ENCODE measurements around the gene TMEM232.

TMEM232 gene

DNA sequence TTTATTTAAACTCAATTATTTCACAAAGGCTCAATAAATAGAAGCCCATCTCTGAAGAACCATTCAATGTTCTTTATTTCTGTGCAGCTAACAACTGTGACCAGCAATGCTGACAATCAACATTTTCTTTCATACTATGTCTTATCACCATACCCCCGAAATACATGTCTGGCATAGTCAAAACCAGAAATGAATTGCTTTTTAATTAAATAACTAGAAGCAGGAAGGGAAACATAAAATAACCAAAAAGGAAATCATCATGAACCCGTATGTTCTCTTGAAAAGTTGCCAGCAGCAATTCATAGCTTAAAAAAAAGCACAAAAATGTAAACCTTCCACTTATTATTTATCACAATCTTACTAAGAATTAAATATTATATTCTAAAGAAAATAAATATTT, 212.4 kb downstream of the TMEM232 start:
- no peak for DNase-seq (ENCODE audit: low spot score)

DNA sequence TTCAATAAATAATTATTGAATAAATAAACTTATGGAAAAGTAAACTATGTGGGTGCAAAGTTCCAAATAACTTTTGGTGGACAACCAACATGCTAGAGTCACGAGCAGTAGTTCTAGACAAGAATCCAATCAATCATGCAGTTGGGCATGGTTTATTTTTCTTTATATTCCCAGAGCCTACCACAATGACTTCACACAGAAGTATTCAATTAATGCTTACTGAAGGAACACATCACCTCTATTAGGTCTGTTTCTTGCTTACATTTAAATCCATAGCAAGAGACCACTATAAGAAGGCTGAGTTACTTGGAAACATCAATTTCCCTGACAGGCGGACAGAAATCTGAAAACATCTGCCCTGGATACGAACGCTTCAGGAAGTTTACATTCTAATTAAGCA, 214.2 kb downstream of the TMEM232 start:
- DNase-seq (ENCODE audit: low spot score): no peak

DNA sequence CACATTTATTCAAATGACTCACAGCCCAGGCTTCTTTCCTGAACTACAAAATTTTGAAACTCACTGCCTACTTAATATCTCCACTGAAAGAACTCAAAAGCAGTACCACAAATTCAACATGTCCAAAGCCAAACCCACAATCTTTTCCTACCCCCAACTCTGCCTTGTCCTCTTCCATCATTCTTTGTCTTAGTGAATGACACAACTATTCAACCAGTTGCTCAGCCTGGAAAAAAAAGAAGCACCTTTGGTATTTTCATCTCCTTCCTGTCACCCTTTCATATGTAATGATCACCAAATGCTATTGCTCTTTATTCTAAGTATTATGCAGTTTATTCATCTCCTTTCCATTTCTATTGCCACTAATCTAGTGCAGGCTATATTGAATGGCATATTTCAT, 216.3 kb downstream of the TMEM232 start:
- DNase-seq (ENCODE audit: low spot score): no peak

DNA sequence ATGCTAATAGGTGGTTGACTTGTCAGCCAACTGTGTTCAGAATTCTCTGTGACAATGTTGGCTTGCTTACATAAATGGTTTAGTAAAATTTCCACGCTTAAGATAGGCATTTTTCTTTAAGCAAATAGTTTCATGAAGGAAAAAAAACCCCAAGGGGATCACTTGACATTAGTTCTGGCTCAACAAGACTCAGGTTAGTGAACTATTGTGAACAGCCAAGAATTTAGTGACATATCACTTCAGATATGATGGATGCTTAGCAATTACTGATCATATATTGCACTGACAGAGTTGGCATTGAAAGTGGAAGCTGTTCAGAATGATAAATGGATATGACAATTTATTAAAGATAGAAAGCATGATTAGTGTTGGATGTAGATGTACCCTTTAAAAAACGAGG, 218.5 kb downstream of the TMEM232 start:
- DNase-seq (ENCODE audit: low spot score): no peak

DNA sequence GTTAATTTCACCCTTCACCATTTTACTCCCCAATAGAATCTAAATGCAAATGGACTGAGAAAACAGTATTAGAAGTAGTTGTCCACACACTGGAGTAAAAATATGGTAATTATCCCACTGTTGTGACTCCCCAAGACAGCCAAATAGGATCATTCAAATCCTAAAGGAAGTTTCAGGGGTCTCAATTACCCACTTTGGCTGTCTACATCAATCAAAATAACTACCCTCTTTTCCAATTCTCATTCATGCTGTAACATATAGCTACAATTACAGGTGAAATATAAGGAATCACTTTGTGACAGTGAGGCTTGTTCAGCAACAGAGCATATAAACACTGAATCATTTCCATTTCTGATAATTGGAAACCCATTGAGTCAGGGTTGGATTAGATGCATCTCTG, 220.1 kb downstream of the TMEM232 start:
- DNase-seq (ENCODE audit: low spot score): no peak

DNA sequence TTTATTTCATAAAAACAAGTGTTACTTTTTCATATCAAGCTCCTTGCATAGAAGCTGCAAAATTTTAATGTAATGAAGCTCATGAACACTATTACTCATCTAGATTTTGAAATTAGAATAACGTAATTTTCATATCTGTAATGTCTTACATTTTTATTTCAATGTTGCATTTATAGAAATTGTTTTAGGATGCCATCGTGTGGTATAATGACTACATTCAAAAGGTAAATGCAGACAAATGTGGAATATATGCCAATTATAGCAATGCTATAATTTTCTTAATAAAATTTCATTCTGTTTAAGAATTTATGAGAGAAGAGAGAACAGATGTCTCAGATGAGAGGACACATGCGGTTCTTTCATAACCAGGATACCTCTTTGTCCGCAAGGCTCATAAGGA, 230.2 kb downstream of the TMEM232 start:
- no peak for DNase-seq (ENCODE audit: low spot score)

DNA sequence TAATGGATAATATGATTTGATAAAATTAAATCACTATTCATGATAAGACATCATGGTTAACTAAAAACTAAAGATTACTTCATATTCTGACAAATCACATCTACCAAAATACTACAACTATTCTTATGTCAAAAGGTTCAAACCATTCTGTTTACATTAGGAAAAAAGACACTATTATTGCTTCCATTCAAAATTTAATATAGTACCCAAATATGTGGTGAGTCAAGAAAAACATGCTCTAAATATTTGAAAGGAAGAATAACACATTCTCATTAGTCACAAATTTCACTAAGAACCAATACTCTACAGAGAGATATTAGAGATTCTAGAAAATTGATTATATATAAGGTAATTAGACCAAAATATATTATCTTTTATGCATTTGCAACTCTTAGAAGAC, 234.0 kb downstream of the TMEM232 start:
- no peak for DNase-seq (ENCODE audit: low spot score)

DNA sequence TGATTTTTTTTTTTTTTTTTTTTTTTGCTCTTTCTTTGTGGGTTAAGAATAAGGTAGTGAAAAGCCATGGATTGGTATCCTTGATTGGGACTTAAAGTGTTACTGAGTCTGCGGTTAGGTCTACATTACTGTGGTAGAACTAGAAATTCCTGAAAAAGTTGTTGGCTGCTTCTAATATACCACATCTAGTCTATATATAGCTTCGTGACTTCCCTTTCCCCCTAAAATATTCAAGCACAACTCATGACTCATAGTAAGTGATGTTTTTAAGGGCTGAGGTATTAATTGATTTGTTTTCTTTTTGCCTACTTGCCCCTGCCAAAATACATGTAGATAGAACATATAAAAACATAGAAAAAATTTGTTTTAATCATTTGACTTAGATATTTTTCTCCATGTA, 247.6 kb downstream of the TMEM232 start:
- DNase-seq (ENCODE audit: low spot score): no peak

DNA sequence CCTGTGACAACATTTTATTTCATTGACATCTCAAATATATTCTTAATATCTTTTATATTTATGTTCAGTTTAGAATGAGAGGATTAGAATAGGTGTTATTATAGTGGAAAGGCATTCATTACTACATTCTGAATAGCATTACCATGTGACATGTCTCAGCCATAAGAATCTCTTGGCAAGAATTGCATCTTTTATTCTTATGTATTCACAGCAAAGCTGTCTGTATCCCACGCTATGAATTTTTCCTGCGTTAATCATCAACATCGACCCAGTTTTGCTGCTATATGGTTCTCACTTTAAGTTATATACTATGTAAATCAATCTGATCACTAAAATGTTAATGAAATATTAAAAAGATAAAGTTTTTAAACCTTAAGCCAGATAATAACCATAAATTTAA, 248.6 kb downstream of the TMEM232 start:
- DNase-seq (ENCODE audit: low spot score): no peak

DNA sequence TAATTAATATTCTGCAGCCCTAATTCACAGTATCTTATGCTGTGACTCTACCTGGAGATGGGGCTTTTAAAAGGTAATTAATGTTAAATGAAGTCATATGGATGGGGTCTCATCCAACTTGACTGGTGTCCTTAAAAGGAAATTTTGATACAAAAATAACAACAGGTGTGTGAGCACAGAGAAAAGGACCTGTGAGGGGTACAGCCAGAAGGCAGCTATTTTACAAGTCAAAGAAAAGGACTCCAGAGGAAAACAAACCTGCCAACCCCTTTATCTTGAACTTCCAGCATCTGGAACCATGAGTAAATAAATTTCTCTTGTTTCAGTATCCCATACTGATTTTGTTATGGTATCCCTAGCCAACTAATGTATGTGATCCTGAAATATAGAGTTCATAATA, 250.3 kb downstream of the TMEM232 start:
- no peak for DNase-seq (ENCODE audit: low spot score)

DNA sequence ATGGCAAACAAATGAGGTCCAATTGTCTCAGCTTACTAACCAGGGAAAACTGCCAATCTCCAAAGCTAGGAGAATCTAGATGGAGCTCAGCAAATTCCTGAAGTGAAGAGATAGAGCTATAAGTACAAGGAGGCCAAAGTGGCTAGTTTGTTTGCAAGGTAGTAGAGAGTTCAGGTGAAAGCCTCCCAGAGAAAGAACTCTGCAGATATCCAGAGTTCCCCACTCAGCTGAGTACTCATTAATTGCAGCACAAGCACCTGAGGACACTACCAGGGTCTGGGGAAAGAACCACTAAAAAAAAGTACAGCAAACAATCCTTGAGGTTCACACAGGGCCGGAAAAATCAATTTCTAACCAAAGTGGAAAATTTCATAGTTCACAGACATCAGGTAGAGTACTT, 250.9 kb downstream of the TMEM232 start:
- no peak for DNase-seq (ENCODE audit: low spot score)

DNA sequence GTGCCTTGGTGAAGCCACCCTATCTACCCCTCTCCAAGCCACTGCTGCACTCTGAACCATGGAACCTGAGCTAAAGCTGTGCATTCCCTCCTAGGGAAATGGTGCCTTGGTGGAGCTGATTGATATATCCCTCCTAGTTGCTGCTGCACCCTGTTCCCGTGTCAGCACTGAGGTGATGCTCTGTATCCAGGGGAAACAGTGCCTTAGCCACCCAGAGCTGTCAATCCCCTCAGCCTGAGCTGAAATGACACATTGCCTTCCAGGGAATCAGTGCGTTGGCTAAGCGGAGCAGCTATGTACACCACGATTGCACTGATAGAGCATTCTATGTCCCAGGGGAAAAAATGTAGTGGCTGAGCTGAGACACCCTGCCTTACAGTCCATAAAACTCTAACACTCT, 257.0 kb downstream of the TMEM232 start:
- no peak for DNase-seq (ENCODE audit: low spot score)

DNA sequence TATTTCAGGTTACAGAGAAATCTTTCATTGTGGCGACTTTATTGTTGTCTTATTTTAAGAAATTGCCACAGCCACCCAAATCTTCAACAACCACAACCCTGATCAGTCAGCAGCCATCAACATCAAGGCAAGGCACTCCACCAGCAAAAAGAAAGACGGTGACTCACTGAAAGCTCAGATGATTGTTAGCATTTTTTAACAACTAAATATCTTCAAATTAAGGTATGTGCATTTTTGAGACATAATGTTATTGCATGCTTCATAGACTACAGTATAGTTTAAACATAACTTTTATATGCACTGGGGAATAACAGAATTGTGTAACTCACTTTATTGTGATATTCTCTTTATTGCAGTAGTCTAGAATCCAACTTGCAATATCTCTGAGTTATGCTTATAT, 263.4 kb downstream of the TMEM232 start:
- no peak for DNase-seq (ENCODE audit: low spot score)

DNA sequence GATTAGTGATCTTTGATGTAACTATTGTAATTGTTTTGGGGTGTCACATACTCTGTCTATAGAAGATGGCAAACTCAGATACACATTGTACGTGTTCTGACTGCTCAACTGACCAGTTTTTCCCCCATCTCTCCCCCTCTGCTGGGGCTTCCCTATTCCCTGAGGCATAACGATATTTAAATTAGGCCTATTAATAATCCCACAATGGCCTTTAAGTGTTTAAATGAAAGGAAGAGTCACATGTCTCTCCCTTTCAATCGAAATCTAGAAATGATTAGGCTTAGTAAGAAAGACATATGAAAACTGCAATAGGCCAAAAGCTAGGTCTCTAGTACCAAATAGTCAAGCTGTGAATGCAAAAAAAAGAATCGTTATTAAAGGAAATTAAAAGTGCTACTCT, 265.6 kb downstream of the TMEM232 start:
- no peak for DNase-seq (ENCODE audit: low spot score)

DNA sequence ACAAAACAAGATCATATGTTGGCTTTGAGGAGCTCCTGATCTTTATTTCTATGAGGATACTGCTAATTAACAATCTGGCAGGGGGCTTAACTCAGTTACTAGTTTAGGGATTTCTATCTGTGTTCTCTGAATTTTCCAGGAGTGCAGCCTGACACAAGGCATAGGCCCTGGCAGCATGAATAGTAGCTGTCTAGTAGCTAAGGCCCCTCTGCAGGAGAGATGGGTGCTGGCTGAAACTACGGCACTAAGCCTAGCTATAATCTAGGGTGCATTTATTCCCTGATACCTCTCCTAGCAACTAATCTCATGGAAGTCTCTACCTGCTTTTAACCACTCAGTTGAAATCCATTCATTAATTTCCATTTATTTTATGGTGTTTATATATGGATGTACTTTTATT, 268.2 kb downstream of the TMEM232 start:
- no peak for DNase-seq (ENCODE audit: low spot score)

DNA sequence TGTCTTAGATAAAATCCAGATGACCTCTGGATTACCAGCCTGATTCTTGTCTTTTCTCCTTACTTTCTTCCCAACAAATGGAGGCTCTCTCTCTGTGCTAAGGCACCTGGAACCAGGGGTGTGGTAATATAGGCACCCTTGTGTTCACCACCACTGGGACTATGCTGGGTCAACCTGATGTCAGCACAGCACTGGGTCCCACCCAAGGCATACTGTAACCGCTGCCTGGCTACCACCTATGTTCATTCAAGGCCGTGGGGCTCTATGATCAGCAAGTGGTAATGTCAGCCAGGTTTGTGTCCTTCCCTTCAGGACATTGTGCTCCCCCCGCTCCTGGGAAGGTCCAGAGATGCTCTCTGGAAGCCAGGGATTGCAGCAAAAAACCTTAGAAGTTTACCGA, 283.6 kb downstream of the TMEM232 start:
- no peak for DNase-seq (ENCODE audit: low spot score)

DNA sequence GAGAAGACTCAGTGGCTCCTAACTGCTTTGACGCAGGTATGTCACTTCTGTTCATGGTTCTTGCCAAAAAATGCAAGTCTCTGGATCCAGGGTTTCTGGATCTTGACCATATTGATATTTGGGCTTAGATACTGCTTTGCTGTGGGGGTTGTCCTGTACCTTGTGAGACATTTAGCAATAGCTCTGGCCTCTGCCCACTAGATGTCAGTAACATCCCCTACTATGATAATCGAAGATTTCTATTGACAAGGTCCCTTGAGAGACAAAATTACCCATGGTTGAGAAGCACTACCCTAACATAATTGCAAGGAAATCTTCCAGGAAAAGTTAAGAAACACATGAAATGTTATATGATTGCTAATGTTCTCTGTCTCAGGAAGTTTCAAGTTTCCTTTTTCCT, 285.4 kb downstream of the TMEM232 start:
- no peak for DNase-seq (ENCODE audit: low spot score)

DNA sequence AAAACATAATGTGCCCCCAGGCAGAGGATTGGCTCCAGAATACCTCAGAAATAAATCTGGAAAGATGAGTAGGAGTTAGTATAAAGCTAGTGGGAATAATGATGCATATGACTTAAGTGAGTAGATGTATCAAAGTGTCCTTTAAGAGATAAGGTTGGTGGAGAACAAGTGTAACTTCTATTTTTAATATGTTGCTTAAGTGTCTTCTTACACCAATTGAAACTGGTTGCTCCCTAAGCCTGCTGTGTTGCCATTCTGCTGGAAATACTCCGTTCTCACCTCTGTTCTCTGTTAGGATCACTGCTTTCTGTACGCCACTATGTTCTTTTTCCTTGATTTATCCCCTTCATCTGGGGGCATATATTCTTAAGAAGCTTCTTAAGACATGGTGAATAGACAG, 286.4 kb downstream of the TMEM232 start:
- DNase-seq (ENCODE audit: low spot score): no peak

DNA sequence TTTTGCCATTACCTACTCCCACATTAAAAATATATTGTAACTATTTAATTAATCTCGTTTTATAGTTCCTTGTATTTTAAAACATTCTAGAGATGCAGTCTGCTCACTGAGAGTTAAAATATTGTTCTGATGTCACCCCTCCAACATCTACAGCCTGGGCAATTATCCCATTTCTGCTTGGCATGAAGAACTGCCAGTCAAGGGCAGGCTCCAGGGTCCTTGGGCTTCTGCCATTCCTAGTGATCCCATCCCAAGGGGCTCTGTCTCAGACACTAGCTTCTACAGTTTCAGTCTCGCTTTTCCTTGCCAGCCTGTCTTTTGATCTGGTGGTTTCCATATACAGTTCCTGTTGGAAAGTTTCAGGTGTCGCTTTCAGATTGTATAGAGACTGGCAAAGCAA, 287.2 kb downstream of the TMEM232 start:
- no peak for DNase-seq (ENCODE audit: low spot score)

DNA sequence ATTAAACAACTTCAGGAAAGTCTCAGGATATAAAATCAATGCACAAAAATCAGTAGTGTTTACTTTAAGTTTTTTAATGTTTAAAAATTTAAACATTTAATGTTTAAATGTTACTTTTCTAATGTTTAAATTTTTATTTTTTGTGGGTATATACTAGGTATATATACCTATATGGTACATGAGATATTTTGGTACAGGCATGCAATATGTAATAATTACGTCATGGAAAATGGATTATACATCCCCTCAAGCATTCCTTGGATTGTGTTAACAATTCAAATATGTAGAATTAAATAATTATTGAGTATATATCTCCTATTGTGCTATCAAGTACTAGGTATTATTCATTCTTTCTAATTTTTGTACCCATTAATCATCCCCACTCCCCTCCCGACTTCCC, 291.3 kb downstream of the TMEM232 start:
- DNase-seq (ENCODE audit: low spot score): no peak

DNA sequence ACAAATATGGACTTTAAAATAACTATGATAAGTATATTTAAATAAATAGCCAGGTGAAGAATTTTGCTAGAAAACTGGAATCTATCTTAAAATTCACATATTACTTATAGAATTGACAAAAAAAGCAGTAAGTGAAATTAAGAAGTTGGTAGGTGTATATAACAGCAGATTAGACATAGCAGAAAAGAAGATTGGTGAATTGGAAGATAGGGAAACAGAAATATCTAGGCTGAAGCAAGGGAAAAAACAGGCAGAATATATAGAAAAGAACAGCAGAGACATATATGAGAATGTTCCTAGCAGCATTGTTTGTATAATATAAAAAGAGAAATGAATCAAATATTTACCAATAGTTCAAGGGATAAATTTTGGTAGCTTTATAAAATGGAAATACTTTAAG, 294.9 kb downstream of the TMEM232 start:
- DNase-seq (ENCODE audit: low spot score): no peak

DNA sequence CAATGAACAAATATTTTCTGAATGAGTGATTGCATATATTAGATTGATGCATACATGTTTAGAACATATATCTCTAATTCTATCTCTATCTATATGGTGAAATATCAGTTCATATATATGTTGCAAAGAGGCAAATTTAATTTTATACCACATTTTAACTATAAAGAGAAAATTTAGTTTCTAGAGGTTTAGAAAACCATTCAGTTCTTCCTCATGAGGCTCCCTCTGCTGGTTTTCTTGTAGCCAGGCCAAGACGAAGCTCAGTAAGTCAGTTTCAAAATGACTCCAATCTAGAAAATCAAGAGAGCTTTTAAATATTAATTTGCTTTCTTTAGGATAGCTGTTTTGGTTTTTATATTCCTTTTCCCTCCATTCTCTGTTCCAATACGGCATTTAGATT, 312.1 kb downstream of the TMEM232 start:
- no peak for DNase-seq (ENCODE audit: low spot score)

DNA sequence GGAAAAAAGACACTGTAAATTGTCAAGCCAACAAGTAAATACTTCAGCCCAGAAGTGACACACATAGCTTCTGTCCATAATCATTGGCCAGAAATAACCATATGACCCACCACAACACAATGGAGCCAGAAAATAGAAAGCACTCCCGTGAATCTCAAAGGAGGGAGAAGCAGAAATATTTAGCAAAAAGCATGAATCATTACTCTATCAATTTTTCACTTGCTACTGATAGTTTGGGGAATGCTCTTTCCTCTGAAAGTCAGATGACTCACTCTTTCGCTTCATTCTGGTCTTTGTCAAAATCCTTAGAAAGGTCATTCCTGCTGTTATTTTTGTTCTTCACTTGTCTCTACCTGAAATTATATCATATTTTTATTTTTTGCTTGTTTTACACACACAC, 312.6 kb downstream of the TMEM232 start:
- no peak for DNase-seq (ENCODE audit: low spot score)

DNA sequence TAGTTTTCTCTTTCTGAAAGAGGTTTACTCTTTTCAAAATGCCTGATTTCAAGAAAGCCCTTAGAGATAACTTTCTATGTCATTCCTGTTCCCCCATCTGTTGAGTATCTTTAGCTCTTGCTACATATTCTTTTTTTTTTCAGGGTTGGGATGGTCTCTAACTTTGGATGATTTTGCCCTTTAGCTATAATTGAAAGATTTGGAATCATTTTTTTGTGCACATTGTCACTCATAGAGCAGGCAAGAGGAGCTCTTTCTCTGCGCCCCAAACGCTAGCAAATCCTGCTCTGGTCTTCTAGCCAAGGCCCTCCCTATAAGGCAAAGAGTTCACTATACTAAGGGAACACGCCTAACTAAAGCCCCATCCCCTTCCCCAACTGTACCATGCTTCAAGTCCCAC, 316.9 kb downstream of the TMEM232 start:
- DNase-seq (ENCODE audit: low spot score): no peak

DNA sequence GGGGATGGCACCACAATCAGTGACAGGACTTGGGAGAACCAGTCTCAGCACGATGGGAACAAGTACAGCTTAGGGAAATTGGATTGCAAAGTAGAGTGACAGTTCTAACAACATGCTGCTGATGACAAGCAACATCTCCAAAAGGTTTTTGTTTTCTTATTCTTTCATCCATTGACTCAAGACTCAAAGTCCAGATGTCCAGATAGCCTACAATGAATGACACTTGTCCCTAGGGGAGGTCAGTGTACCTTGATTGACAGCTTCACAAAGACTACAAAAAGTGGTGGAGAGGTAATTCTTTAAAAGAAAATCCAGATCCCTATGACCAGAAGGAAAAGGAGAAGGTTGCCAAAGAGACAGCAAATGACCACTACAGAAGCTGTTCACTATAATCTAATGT, 323.9 kb downstream of the TMEM232 start:
- no peak for DNase-seq (ENCODE audit: low spot score)

DNA sequence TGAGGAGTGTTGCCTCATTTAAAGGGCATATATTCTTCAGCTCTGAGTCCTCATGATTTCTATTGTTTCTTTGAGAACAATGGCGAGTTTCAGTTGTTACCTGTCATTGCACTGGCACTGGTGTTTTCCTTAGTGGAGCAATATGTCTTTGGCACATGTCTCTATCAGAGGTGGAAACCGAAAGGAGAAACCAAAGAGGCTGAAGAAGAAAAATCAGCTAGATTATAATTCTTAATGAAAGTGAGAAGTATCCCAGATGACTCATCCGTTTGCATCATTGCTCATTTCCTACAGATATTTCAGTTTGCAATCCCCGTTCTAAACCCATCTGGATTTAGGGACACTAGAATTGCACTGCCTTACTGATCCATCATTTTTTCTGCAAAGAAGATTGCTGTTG, 324.6 kb downstream of the TMEM232 start:
- DNase-seq (ENCODE audit: low spot score): no peak
